Measurements from ENCODE around the gene DDX20.

- peak; percentile 69 to 83 for TF ChIP-seq CTCF (IDR thresholded peaks at IDR 0.05)
- no peak for TF ChIP-seq POLR2A (IDR thresholded peaks at IDR 0.05)
Observed at GRCh38 chr1:111769517-111770146, 13.9 kb downstream of the DDX20 start.
